NCI-H1105 (cell line): ENCODE results near the gene IGSF21.

ENCODE experiments used
- DNase-seq: peaks from one replicate; lab custom pipeline; 2025; lab: John Stamatoyannopoulos, UW

The IGSF21 gene

DNA sequence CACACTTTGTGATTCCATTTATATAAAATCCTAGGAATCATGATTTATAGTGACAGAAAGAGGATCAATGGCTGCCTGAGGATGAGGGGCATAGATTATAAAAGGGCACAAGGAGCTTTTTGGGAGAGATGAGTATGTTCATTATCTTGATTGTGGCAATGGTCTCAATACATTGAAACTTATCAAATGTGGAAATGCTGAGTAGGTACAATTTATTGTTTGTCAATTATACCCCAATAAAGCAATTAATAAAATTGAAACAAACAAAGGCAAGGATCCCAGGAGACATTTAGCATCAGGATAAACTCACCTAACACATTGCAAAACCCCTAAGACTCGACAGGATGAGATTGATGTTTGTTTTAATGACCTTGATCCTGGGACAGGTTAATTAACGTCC lies 220.1 kb downstream of the IGSF21 start:
- DNase-seq, result no peak

DNA sequence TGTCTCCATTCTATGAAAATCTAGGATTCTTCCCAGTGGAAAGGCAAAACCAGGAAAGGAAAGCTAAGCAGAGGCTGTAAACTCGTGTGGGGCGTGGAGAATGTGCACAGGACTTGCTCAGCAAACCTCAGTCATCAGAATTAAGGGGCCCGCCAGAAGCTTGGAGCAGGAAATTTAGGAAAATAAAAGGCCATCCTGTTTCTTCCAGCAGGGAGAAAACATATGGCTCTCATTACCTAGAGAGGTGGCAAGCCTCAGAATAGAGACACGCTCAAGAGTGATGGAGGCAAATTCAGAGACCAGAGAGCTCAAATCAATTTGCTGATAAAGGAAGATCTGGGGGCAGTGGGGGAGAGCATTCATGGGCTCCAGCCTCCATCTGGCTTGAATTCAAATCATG lies 221.2 kb downstream of the IGSF21 start:
- no peak for DNase-seq

DNA sequence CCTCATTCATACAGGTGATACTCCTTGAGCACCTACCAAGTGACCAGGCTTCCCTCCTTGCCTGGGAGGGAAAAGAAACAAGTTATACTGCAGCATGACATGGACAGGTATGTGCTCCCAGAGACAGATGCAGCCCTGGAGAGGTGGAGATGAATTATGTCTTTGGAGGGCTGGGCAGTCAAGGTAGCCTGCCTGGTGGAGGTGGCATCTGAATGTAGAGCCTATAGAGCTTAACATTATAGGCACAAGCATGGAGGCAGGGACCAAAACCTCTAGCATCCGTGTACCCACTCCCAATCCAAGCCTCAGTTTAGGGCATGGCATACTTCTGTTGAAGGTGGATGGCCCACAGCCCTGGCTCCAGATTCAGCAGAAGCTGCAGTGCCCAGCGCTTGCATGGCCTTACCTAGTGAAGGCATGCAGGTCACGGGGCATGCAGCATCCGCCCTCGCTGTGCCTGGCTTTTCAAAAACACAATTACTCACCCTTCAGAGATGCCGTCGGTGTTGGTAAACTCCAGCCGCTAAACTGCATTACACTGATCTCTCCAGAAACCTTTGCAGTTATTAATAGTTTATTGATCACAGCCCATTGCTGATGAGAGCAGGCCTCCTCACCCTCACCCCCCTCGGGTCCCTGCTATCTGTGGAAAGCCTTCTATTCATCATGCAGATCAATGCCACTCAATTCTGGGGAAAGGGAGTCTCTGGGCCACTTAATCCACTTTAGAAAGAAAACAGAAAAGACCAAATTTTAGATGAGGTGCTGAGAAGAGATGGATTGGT lies 222.1 kb downstream of the IGSF21 start:
- no peak for DNase-seq

DNA sequence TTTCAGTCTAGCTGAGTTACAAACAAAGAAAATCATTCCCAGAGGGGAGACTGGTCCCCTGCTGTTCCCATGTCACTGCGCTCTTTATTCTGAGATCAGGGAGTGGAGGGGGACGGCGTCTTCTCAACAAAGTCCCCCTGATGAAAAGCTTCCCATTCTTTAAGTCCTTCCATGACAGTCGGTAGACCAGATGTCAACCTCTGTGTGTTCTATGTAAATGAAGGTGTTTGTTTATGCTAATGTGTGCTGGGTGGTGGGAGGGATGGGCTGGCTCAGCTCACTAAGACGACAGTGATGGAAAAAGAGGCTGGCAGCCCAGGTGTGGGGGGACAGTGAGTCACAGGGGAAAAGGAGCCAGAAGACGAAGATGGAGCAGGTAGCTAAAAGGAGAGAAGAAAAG lies 225.0 kb downstream of the IGSF21 start:
- no peak for DNase-seq

DNA sequence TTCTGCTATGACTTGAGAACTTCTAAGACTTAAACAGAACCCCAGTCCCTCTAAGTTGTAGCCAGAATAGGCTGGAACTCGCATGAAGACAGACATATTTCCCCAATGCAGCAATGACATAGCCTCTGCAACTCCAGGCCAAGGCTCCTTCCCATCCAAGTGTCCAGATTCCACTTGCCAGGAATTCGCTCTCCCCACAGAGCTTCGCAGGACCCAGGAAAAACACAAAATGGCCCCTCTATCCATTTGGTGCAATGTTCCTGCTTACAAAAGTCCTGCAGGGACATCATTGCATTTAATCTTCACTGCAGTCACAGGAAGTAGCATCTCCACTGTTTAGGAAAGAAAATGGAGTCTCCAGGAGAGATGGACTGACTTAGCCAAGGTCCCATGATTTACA lies 225.6 kb downstream of the IGSF21 start:
- DNase-seq, result no peak

DNA sequence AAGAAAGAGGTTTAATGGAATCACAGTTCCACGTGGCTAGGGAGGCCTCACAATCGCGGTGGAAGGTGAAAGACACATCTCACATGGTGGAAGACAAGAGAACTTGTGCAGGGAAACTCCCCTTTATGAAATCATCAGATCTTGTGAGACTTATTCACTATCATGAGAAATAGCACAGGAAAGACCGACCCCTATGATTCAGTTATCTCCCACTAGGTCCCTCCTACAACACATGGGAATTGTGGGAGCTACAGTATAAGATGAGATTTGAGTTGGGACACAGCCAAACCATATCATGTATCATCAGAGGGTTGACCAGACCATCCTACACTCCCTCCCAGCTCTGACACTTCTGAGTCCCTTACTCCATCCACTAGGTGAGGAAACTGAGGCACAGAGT lies 229.2 kb downstream of the IGSF21 start:
- DNase-seq, result no peak

DNA sequence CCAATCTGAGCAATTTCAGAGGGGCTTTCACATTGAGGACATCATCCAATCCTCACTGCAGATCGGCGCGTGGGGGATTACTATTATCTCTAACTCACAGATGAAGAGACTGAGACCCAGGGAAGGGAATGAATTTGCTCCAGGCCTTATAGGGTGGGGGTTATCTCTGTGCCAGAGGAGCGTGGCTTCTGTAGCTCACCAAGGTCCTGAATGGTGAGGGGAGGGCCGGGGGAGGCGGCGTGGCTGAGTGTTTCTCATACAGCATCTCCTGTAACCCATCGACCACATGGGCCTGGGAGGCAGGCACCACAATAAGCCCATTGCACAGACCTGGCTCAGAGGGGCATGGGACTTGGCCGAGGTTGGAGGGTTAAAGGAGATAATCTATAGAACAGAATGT lies 230.2 kb downstream of the IGSF21 start:
- no peak for DNase-seq

DNA sequence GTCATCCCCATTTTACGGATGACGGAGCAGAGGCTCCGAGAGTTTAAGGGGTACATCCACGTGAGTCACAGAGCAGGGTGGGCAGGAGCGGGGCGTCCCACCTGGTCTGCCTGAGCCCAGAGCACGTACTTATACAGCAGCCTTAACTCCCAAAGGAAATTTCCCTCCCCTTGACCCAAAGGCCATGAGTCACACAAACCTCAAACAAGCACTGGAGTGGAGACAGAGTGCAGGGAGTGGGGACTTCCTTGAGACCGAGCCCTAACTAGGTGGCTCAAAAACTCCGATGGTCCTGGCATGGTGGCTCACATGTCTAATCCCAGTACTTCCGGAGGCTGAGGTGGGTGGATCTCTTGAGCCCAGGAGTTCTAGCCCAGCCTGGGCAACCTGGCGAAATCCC lies 231.6 kb downstream of the IGSF21 start:
- no peak for DNase-seq

DNA sequence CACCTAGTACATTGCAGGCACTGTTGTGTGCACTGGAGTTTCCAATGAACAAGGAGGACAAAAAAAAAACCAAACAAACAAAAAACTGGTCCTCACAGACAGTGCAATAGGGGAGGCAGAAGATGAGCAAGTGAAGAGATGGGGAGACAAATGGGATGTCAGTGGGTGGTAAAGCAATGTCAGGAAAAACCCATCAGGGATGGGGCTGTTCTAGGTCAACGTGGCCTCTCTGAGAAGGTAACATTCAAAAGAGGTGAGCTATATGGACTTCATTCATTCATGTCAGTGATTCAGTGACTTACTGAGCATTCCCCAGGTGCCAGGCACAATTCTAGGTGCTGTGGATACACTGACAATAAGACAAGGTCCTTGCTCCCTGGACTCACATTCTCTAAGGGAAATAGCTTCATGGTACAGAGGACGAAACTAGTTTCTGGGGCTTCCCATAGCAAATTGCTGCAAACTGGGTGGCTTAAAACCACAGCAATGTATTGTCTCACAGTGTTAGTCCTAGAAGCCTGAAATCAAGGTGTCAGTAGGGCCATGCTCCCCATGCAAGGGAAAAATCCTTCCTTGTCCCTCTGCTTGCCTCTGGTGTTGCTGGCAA lies 232.7 kb downstream of the IGSF21 start:
- DNase-seq, result no peak

DNA sequence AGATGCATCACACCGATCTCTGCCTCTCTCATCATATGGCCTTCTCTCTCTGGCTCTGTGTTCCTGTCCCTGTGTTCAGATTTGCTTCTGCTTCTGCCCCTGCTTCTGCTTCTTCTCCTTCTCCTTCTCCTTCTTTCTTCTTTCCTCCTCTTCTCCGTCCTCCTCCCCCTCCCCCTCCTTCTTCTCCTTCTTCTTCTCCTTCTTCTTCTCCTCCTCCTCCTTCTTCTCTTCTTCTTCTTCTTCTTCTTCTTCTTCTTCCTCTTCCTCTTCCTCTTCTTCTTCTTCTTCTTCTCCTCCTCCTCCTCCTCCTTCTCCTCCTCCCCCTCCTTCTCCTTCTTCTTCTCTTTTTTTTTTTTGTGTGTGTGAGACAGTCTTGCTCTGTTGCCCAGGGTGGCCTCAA lies 233.2 kb downstream of the IGSF21 start:
- DNase-seq, result no peak

DNA sequence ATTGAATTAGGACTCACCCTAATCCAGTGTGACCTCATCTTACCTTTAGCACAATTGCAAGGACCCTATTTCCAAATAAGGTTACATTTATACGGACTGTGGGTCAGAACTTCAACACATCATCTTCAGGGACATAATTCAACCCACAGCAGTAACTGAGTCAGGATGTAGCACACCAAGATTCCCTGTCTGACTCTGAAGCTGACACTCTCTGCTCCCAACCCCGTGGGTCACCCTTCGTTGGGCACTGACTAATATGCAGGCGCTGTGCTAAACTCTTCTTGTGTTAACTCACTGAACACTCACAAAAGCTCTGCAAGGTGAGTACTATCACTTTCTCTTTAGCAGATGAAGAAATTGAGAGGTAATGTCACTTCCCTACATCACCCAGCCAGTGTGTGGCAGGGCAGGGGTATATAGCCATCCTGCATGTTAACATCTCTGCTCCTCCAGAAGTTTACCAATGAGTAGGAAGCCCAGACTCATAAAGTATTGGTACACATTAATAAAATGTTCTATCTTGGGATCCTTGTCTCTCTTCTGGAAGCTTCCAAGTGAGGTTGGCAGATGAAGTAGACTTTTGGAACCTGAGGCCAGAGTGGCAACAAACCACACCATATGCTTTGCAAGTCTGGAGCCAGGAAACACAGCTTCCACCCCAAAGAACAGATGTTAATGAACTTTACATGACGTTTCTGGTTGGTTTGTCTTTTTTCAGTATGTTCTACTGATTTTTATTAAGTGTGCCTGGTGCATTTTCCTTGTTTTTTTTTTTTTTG lies 233.9 kb downstream of the IGSF21 start:
- no peak for DNase-seq

DNA sequence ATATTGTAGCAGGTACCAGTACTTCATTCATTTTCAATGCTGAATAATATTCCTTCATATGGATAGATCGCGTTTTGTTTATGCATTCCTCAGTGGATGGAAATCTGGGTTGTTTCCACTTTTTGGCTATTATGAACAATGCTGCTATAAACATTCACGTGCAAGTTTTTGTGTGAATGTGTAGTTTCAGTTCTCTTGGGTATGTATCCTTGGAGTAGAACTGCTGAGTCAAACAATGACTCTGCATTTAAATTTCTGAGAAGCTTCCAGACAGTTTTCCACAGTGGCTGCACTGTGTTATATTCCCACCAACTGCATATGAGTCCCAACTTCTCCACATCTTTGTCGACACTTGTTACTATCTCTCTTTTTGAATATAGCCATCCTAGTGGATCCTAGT lies 235.1 kb downstream of the IGSF21 start:
- DNase-seq, result no peak

DNA sequence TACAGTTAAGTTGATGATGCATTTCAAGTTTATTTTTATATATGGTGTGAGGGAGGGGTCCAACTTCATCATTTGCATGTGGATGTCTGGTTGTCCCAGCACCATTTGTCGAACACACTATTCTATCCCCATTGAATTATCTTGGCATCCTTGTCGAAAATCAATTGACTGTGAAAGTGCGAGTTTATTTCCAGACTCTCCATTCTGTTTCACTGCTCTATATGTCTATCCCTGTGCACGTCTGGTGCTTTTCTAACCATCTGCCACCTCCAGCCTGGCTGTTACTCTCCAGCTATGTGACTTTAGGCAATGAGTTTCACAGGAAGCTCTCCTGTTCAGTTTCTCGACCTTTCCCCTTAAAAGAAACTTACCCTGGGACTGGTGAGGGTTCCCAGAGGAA lies 236.0 kb downstream of the IGSF21 start:
- no peak for DNase-seq

DNA sequence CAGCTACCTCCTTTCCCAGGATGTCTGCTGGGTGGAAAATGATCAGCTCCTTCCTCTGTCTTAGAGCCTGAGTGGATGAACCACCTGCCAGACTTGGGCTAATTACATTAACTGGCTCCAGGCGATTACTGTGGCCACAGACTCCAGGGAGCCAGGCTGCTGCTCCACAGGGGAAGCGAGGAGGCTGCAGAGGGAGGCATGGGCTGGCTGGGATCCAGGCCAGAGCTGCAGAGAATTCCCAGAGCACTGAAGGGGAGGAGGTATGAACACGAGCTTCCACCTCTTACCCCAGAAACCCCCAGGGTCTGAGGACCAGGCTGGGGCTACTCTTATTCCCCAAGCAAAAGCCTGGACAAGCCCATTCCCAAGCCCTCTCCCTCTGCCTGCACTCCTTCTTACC lies 237.2 kb downstream of the IGSF21 start:
- DNase-seq, result peak; percentile 90

DNA sequence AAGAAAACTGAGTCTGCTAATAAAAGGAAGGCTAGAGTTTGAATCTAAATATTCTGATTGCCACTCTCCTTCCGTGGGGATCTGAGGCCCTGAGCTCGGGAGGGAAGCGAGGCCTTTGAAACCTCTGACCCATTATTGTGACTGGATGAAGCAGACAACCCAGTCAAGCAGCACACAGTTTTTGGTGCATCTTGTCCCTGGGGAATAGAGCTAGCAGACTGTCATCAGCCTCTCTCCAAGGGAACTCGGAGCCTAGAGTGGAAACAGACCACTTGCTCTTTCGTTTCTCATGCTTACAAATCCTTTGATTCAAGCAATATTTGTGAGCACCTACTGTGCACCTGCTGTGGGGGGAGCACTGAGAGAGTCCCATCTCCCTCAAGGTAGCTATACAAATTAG lies 240.0 kb downstream of the IGSF21 start:
- DNase-seq, result no peak

DNA sequence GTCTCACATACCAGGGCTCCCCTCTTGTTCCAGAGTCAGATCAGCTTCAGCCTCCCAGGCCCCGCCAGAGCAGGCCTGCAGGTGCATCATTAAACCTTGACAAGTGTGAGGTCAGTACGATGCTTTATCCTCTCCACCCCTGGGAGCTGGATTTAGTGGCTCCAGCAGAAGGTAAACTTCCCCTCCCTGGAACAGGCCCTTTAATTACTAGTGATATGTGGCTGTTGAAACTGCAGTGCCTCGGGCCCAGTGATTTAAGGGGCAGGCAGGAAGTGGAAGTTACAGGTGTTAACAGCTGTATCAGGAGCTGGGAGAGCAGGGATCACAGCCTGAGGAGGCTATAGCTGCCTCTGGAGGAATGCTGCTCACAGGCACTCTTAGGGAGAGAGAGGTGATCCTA lies 240.8 kb downstream of the IGSF21 start:
- no peak for DNase-seq

DNA sequence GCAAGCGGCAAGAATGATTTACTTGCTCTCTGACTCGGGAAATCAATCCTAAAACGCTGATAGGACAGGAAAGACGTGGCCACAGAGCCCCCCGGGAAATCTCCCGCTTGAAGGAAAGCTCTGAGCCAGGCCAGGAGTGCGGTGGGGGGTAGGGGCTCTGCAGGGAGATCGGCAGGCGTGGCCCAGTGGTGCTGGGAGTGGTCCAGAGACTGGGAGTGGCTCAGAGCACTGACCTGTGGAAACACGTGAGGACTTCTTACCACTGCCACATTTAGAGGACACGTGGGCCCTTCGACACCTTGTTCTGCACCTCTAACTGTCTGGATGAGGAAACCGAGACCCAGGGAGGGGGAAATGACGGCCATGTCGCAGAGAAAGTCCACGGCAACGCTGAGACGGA lies 243.1 kb downstream of the IGSF21 start:
- DNase-seq, result no peak

DNA sequence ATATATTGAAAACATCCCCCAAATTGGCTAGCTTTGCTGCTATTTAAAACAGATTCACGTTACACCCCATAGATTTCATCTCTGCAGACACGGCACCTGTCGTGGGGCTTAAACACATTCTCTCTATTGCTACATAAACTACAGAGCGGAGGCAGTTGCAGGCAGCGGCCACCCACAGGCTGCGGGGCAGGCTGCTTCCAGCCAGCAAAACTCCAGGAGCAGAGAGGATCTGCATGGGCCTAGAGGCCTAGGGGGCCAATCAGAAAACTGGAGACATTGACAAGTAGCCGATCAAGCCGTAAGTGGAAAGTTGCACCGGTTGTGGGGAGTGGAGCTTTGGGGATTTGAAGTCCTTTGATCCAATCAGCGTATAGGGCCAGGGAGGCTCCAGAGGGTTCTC lies 244.1 kb downstream of the IGSF21 start:
- no peak for DNase-seq

DNA sequence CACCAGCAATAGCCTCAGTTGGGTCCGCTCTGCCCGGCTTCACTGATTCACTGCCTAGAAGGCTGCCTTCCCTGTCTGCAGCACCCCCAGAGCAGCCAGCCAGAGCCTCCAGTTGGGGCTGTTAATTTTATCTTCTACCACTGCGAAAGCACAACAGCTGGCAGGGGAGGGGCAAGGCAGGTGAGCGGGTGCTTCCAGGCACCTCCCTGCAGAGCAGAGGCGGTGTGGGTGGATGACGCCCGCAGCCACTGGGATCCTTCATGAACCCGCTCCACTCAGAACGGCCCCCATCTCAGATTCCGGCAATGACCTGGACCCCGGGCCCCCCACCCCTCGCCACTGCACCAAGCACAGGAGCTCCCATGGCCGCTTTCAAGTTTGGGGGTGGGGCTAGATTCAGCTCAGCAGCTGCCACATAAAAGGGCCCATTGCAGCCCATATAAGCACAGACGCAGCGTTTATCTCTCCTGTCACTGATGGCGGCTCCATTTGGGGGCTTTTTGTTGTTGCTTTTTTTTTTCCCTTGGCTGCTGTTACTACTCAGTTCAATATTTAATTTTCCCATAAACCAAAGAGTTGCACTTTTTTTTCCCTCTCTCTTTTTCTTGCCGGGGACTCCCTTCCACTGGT lies 245.2 kb downstream of the IGSF21 start:
- DNase-seq, result peak; percentile 68

DNA sequence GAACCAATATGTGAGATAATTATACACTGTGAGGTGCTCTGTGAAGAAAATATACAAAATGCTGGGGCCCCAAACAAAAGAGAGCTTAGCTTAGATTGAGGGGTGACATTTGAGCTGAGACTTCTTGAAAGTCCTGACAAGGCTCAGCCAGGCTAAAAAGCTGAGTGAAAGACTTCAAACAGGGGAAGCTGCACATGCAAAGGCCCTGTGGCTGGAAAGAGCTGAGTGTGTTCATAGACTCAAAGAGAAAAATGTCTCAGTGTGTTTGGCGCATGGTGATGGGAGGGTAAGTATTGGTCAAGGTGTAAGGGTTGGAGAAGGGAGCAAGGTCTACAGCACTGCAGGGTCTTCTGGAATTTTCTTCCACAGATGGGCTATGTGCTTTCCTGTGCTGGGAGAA lies 245.9 kb downstream of the IGSF21 start:
- no peak for DNase-seq

DNA sequence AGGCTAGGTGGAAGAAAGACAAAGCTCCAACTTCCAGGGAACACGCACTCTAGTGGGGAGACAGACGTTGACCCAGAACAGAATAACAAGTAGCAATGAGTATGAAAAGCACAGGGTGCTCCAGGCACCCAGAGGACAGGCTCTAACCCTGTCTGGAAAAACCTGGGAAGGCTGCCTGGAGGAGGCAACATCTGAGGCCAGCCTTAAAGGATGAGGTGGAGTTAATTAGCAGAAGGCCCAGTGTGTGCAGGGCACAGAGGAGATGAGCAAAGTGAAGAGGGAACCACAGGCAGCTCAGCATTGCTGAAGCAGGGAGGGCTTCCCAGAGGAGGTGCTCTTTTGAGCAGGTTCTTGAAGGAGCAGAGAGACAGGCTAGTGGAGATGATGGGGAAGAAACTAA lies 246.4 kb downstream of the IGSF21 start:
- DNase-seq, result no peak

DNA sequence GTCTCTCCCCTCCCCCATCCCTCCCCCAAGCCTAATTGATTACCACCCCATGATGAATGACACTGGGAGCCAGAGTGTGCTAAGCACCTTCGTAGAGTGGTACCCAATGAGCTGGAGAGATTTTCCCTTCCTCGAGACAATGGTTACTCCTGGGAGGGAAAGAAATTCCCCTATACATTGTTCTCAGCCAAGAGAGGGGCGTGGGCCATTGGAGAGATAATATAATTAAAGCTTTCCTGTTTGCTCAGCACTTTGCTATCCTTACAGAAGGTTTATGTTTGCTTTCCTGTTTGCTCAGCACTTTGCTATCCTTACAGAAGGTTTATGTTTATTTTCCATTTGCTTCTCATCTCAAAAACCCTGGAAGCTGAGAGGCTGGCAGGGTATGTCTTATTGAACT lies 247.0 kb downstream of the IGSF21 start:
- peak; percentile 30 for DNase-seq
